CD4-positive, alpha-beta T cell (primary cell): ENCODE results near the gene PHYHIPL. TPM values are rescaled to one million over a fixed set of nuclear protein-coding genes. Genes with fewer than 3 reads are reported as not detected.

Experiments
- ATAC-seq: fragments of 200-7000 bp; cut with Tn5 transposase; one replicate; pipeline ENCODE4 v1.10.0; 2022; ENCODE audit warnings: mild to moderate bottlenecking; ENCODE audit not compliant: poor library complexity
- CTCF ChIA-PET: fragments of 350-600 bp; sonication (Branson Sonifier 250); formaldehyde crosslinking; loops from one replicate; lab custom pipeline; 2021; ENCODE audit warnings: antibody characterized with exemption, inconsistent platforms; lab: Charles Lee
- POLR2A ChIA-PET: fragments of 350-600 bp; sonication (Branson Sonifier 250); formaldehyde crosslinking; loops from one replicate; lab custom pipeline; 2021; ENCODE audit warnings: antibody characterized with exemption, inconsistent platforms; lab: Charles Lee
- DNase-seq, 14 experiments: peaks; one replicate each; pipeline ENCODE4 v3.0.0-alpha.2; 2013 to 2020; ENCODE audit warnings: mixed read lengths in 2 of 14
- H3K27ac ChIP-seq, 2 donors: one replicate each; pipeline versions ENCODE4 v1.5.1 to v1.7.0; 2013; ENCODE audit warnings: low read length in 2 of 2, low read depth in 1 of 2, mild to moderate bottlenecking in 1 of 2
- H3K27me3 ChIP-seq, 2 experiments: 1 replicate in 1 of 2; 2 replicates in 1 of 2; pipeline versions ENCODE4 v1.6.1 to v1.7.0; 2013; ENCODE audit warnings: low read length in 2 of 2, control low read depth in 1 of 2, mild to moderate bottlenecking in 1 of 2, moderate library complexity in 1 of 2; ENCODE audit not compliant: insufficient read depth in 2 of 2, control insufficient read depth in 1 of 2
- H3K36me3 ChIP-seq: one replicate; pipeline ENCODE4 v1.6.1; 2013; ENCODE audit warnings: low read length, control low read depth; ENCODE audit not compliant: insufficient read depth
- H3K4me1 ChIP-seq: one replicate; pipeline ENCODE4 v1.6.1; 2013; ENCODE audit warnings: low read length, control low read depth; ENCODE audit not compliant: insufficient read depth
- H3K4me3 ChIP-seq: one replicate; pipeline ENCODE4 v1.5.1; 2013; ENCODE audit warnings: mild to moderate bottlenecking, low read length, moderate library complexity
- H3K9me3 ChIP-seq, 2 experiments: 1 replicate in 1 of 2; 2 replicates in 1 of 2; pipeline versions ENCODE4 v1.6.1 to v1.7.0; 2013; ENCODE audit warnings: low read length in 2 of 2, mild to moderate bottlenecking in 2 of 2, control low read depth in 1 of 2, moderate library complexity in 1 of 2; ENCODE audit not compliant: control insufficient read depth in 1 of 2, insufficient read depth in 1 of 2
- H3K27ac Mint-ChIP-seq: one replicate; pipeline ENCODE4 v1.8.0; 2020; ENCODE audit warnings: mixed read lengths
- H3K27me3 Mint-ChIP-seq: one replicate; pipeline ENCODE4 v1.8.0; 2021; ENCODE audit warnings: mixed read lengths
- H3K36me3 Mint-ChIP-seq: one replicate; pipeline ENCODE4 v1.8.0; 2021; ENCODE audit warnings: low read depth, mixed read lengths
- H3K4me1 Mint-ChIP-seq: one replicate; pipeline ENCODE4 v1.8.0; 2021; ENCODE audit warnings: low read depth, mixed read lengths
- H3K4me3 Mint-ChIP-seq: one replicate; pipeline ENCODE4 v1.8.0; 2020; ENCODE audit warnings: mild to moderate bottlenecking, mixed read lengths
- H3K9me3 Mint-ChIP-seq: one replicate; pipeline ENCODE4 v1.8.0; 2020; ENCODE audit warnings: mixed read lengths
- intact Hi-C, 2 experiments: fragments of 100-400 bp; cut with DNase I in 1 of 2; cut with micrococcal nuclease in 1 of 2; formaldehyde crosslinking; loops; one replicate each; pipeline versions ENCODE4 v1.15.1 to v1.9.0; 2023 to 2025; cut with DNase I, micrococcal nuclease
- total RNA-seq, 174 experiments: library from RNA in 2 of 174; stranded (reverse) in 2 of 174; gene quantifications; one replicate each; pipeline ENCODE4 v1.2.3 and lab custom pipeline; 2021 to 2026
- TF ChIP-seq, protein P1 (sequence below): fragments of 200-600 bp; IDR thresholded peaks from one replicate; pipeline ENCODE4 v1.8.0; 2022; ENCODE audit warnings: antibody characterized with exemption, mild to moderate bottlenecking

The PHYHIPL gene
- total RNA-seq, 2 experiments from 2014 or later = not detected

DNA sequence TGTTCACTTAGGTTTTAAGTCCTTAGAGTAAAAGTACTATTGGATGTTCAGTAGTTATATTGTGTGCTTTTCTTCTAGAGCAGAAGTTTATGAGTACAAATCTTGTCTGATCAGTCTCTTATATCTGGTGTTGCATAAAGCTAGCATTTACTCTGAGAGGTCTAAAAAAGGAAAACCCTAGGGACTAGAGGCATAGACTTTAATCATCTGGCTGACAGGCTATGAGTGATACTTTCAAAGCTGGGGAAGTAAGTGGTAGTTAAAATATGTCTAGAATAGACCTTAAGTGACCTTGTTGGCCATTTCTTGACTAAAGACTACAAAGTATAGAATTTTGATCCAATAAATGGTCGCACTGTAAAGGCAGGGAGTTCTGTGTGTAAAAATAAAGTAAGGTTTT, 32.9 kb upstream of the PHYHIPL start:
- peaks cover 6% of the 10 kb centered on the region for H3K9me3 Mint-ChIP-seq

GRCh38 chr10:59148701-59149100, 27.7 kb upstream of the PHYHIPL start:
- DNase-seq (no peak), ATAC-seq (no peak)
- H3K9me3 Mint-ChIP-seq = peaks cover 5% of the 10 kb centered on the region
- TF ChIP-seq, protein P1, sequence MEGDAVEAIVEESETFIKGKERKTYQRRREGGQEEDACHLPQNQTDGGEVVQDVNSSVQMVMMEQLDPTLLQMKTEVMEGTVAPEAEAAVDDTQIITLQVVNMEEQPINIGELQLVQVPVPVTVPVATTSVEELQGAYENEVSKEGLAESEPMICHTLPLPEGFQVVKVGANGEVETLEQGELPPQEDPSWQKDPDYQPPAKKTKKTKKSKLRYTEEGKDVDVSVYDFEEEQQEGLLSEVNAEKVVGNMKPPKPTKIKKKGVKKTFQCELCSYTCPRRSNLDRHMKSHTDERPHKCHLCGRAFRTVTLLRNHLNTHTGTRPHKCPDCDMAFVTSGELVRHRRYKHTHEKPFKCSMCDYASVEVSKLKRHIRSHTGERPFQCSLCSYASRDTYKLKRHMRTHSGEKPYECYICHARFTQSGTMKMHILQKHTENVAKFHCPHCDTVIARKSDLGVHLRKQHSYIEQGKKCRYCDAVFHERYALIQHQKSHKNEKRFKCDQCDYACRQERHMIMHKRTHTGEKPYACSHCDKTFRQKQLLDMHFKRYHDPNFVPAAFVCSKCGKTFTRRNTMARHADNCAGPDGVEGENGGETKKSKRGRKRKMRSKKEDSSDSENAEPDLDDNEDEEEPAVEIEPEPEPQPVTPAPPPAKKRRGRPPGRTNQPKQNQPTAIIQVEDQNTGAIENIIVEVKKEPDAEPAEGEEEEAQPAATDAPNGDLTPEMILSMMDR = no peak
- Histone ChIP-seq H3K36me3 (no peaks in the 10 kb centered on the region), H3K9me3 (no peaks in the 10 kb centered on the region), H3K27me3 (no peaks in the 10 kb centered on the region), H3K27ac (no peak overlapping the region), H3K4me3 (no peak overlapping the region), H3K4me1 (no peaks in the 10 kb centered on the region)
- intact Hi-C loops = no loop called here
- no peaks in the 10 kb centered on the region for H3K36me3 Mint-ChIP-seq
- no peaks in the 10 kb centered on the region for H3K27me3 Mint-ChIP-seq
- H3K4me3 Mint-ChIP-seq = no peak overlapping the region
- ChIA-PET CTCF (no interaction called here), POLR2A (no interaction called here)
- H3K27ac Mint-ChIP-seq = no peak overlapping the region
- no peaks in the 10 kb centered on the region for H3K4me1 Mint-ChIP-seq

More for the DNA sequence above, 32.9 kb upstream of the PHYHIPL start:
- no peaks in the 10 kb centered on the region for H3K4me1 Mint-ChIP-seq
- H3K27me3 ChIP-seq = no peaks in the 10 kb centered on the region
- CTCF ChIA-PET = no interaction called here
- H3K27ac ChIP-seq = no peak overlapping the region
- intact Hi-C loops = no loop called here
- H3K36me3 Mint-ChIP-seq = no peaks in the 10 kb centered on the region
- H3K4me3 Mint-ChIP-seq = no peak overlapping the region
- H3K27me3 Mint-ChIP-seq = no peaks in the 10 kb centered on the region
- no peaks in the 10 kb centered on the region for H3K9me3 ChIP-seq
- H3K4me1 ChIP-seq = no peaks in the 10 kb centered on the region
- no peak overlapping the region for H3K4me3 ChIP-seq
- POLR2A ChIA-PET = no interaction called here
- ATAC-seq (no peak), DNase-seq (no peak)
- H3K36me3 ChIP-seq = no peaks in the 10 kb centered on the region
- TF ChIP-seq, protein P1 = no peak
- H3K27ac Mint-ChIP-seq = no peak overlapping the region

DNA sequence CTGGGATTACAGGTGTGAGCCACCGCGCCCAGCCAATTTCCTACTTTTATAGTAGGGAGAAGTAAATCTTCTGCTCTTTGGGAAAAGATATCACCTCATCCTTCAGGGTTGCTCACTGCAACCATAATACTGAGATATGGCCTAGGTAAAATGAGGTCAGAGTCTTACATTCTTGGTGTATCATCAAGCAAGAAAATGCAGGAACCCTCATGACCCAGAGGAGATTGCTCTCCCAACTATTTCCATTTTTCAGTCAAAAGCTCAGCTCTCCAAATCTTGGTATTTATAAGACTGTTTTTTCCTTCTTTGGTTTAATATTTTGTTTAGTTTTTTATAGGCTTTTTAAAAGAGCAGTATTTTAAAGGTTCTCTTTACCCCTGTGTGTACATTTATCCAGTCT, 20.9 kb upstream of the PHYHIPL start:
- ChIA-PET POLR2A (no interaction called here), CTCF (no interaction called here)
- Mint-ChIP-seq H3K27ac (no peak overlapping the region), H3K36me3 (no peaks in the 10 kb centered on the region), H3K4me3 (no peak overlapping the region), H3K4me1 (no peaks in the 10 kb centered on the region), H3K27me3 (no peaks in the 10 kb centered on the region), H3K9me3 (no peaks in the 10 kb centered on the region)
- Histone ChIP-seq H3K27ac (no peak overlapping the region), H3K4me3 (no peak overlapping the region), H3K4me1 (no peaks in the 10 kb centered on the region), H3K27me3 (no peaks in the 10 kb centered on the region), H3K9me3 (no peaks in the 10 kb centered on the region), H3K36me3 (no peaks in the 10 kb centered on the region)
- DNase-seq = no peak
- TF ChIP-seq, protein P1 = no peak
- ATAC-seq = no peak
- intact Hi-C loops = no loop called here
